Erythroblast (primary cell): Measurements from ENCODE around the gene KMT2D.

ENCODE experiments used
- GATA1 ChIP-seq: IDR thresholded peaks from 2 replicates; pipeline ENCODE4 v1.6.1; 2011; ENCODE audit warnings: low read depth, mild to moderate bottlenecking, control low read depth, low read length, moderate library complexity
- POLR2A ChIP-seq: IDR thresholded peaks from 2 replicates; pipeline ENCODE4 v1.6.1; 2011; ENCODE audit warnings: mild to moderate bottlenecking, low read length

DNA sequence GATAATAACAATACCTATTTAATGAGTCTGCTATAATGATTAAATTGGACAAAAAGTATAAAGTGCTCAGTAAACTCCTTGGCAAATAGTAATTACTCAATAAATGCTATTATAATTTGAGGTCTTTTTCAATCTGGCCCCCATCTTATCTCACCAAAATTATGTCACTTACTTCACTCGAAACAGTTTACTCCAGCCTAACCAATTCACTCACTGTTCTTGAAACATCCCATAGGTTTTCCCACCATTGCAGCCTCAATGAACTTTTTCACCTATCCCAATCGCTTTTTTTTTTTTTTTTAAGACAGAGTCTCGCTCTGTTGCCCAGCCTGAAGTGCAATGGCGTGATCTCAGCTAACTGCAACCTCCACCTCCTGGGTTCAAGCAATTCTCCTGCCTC lies 24.6 kb downstream of the KMT2D start:
- no peak for TF ChIP-seq POLR2A
- no peak for TF ChIP-seq GATA1
